Endothelial cell of umbilical vein (primary cell): ENCODE results near the gene MACROD2. TPM values are rescaled to one million over a fixed set of nuclear protein-coding genes. Genes with fewer than 3 reads are reported as not detected.

Experiments used
- BruUV-seq: library from RNA; stranded (reverse); fragments of 400-500 nt; replicated peaks from 2 replicates; lab custom pipeline; 2021; lab: Mats Ljungman, UMichigan
- CTCF ChIA-PET: fragments of 300-600, 350-600 bp; sonication (Branson Sonifier 250); formaldehyde crosslinking; loops from one replicate; lab custom pipeline; 2021; ENCODE audit warnings: antibody characterized with exemption, inconsistent platforms; lab: Charles Lee
- POLR2A ChIA-PET: fragments of 300-600, 350-600 bp; sonication (Branson Sonifier 250); formaldehyde crosslinking; loops from one replicate; lab custom pipeline; 2021; ENCODE audit warnings: antibody characterized with exemption, inconsistent platforms; lab: Charles Lee
- DNase-seq: peaks from one replicate; pipeline ENCODE4 v3.0.0-alpha.2; 2011; ENCODE audit warnings: low read depth, low spot score
- FAIRE-seq: peaks from 2 replicates; lab custom pipeline; 2011; peaks lifted over from hg19 to GRCh38; lab: Jason Lieb, UNC
- H2AFZ ChIP-seq: 2 replicates; pipeline ENCODE4 v1.6.0; 2012; ENCODE audit warnings: low read depth, low read length, control low read depth, inconsistent platforms
- H3K27ac ChIP-seq: 2 replicates; pipeline ENCODE4 v1.5.1; 2011; ENCODE audit warnings: low read depth, mild to moderate bottlenecking, control low read depth, low read length, moderate library complexity; ENCODE audit not compliant: insufficient read depth
- H3K27me3 ChIP-seq, 2 experiments: 2 replicates each; pipeline versions ENCODE4 v1.6.0 to v1.6.1; 2011; ENCODE audit warnings: low read length in 2 of 2, mixed read lengths in 1 of 2; ENCODE audit not compliant: control insufficient read depth in 2 of 2, insufficient read depth in 2 of 2
- H3K36me3 ChIP-seq, 2 experiments: 2 replicates in 1 of 2; 3 replicates in 1 of 2; pipeline ENCODE4 v1.5.1; 2011; ENCODE audit warnings: low read length in 2 of 2, mild to moderate bottlenecking in 1 of 2, moderate library complexity in 1 of 2; ENCODE audit not compliant: control insufficient read depth in 2 of 2, insufficient read depth in 2 of 2; ENCODE audit errors: extremely low read depth in 1 of 2
- H3K4me1 ChIP-seq: 3 replicates; pipeline ENCODE4 v1.5.1; 2011; ENCODE audit warnings: mild to moderate bottlenecking, low read length; ENCODE audit not compliant: control insufficient read depth, insufficient read depth; ENCODE audit errors: extremely low read depth
- H3K4me2 ChIP-seq: 2 replicates; pipeline ENCODE4 v1.6.1; 2011; ENCODE audit warnings: low read length, control low read depth, mixed read lengths; ENCODE audit not compliant: insufficient read depth
- H3K4me3 ChIP-seq, 3 experiments: fragments of 200-600 bp in 1 of 3; sonication (generic), shearing (Covaris generic) in 1 of 3; replicated peaks in 1 of 3; 2 replicates each; pipeline ENCODE4 v1.5.1; 2011 to 2016; ENCODE audit warnings: control low read depth in 3 of 3, low read length in 3 of 3, mild to moderate bottlenecking in 2 of 3, inconsistent platforms in 1 of 3, low read depth in 1 of 3, moderate library complexity in 1 of 3; ENCODE audit not compliant: insufficient read depth in 1 of 3
- H3K79me2 ChIP-seq: 2 replicates; pipeline ENCODE4 v1.6.0; 2012; ENCODE audit warnings: low read length, inconsistent platforms; ENCODE audit not compliant: control insufficient read depth, insufficient read depth
- H3K9ac ChIP-seq: replicated peaks from 2 replicates; pipeline ENCODE3; 2011; ENCODE audit warnings: low read length, control low read depth; ENCODE audit not compliant: insufficient read depth; ENCODE audit errors: extremely low read depth
- H3K9me1 ChIP-seq: replicated peaks from 3 replicates; pipeline ENCODE4 v1.6.0; 2011; ENCODE audit warnings: mild to moderate bottlenecking, low read length; ENCODE audit not compliant: control insufficient read depth, insufficient read depth; ENCODE audit errors: extremely low read depth
- H3K9me3 ChIP-seq: replicated peaks from 2 replicates; pipeline ENCODE4 v1.5.1; 2012; ENCODE audit warnings: low read length, inconsistent platforms; ENCODE audit not compliant: control insufficient read depth, insufficient read depth
- H4K20me1 ChIP-seq: replicated peaks from 2 replicates; pipeline ENCODE3; 2011; ENCODE audit warnings: mild to moderate bottlenecking, low read length; ENCODE audit not compliant: control insufficient read depth, insufficient read depth; ENCODE audit errors: extremely low read depth
- EZH2 ChIP-seq: IDR thresholded peaks from 2 replicates; pipeline ENCODE4 v1.6.1; 2012; ENCODE audit warnings: borderline replicate concordance, low read depth, mild to moderate bottlenecking, moderate library complexity, low read length, inconsistent platforms; ENCODE audit not compliant: severe bottlenecking
- FOS ChIP-seq: IDR thresholded peaks from 2 replicates; pipeline ENCODE4 v1.6.1; 2011; ENCODE audit warnings: mild to moderate bottlenecking, low read length, moderate library complexity, borderline replicate concordance; ENCODE audit not compliant: insufficient read depth
- GATA2 ChIP-seq: IDR thresholded peaks from 2 replicates; pipeline ENCODE4 v1.7.0; 2011; ENCODE audit warnings: low read depth, mild to moderate bottlenecking, moderate library complexity, mixed read lengths, low read length; ENCODE audit not compliant: insufficient read length, insufficient read depth
- JUN ChIP-seq: IDR thresholded peaks from 2 replicates; pipeline ENCODE4 v1.6.1; 2011; ENCODE audit warnings: borderline replicate concordance, low read depth; ENCODE audit not compliant: insufficient read length, insufficient read depth
- MYC ChIP-seq: IDR thresholded peaks from one replicate; pipeline ENCODE4 v1.6.1; 2011; ENCODE audit warnings: mild to moderate bottlenecking, low read depth, low read length
- POLR2A ChIP-seq: IDR thresholded peaks from 2 replicates; pipeline ENCODE4 v1.6.1; 2012; ENCODE audit warnings: low read depth, mild to moderate bottlenecking, control low read depth, low read length
- POLR2AphosphoS5 ChIP-seq: IDR thresholded peaks from 2 replicates; pipeline ENCODE4 v1.6.1; 2012; ENCODE audit warnings: low read depth, mild to moderate bottlenecking, control low read depth, low read length, moderate library complexity; ENCODE audit not compliant: insufficient read depth
- dilution Hi-C: fragments of 300-500 bp; cut with MboI; formaldehyde crosslinking; loops from one replicate; pipeline ENCODE4 v1.15.0; 2019; ENCODE audit warnings: low sequenced_read_pairs; ENCODE audit not compliant: extremely low pct_ligation_motif_present
- intact Hi-C: fragments of 100-400 bp; cut with micrococcal nuclease; formaldehyde crosslinking; loops from one replicate; pipeline ENCODE4 v1.10.0; 2022
- polyA plus RNA-seq, 4 experiments: library from polyadenylated mRNA; depleted of rRNA in 3 of 4; stranded (reverse) in 3 of 4; unstranded in 1 of 4; fragments of >200 nt; gene quantifications; 2 replicates each; pipeline versions ENCODE4 v1.2.1 to v1.2.3, GENCODE V29; 2011 to 2012; ENCODE audit warnings: missing spikeins in 1 of 4
- total RNA-seq: library from RNA; stranded (reverse); gene quantifications from 2 replicates; pipeline ENCODE4 v1.2.3, GENCODE V29; 2021
- TF ChIP-seq, protein P1 (sequence below), 2 donors: IDR thresholded peaks; 1 replicate in 1 of 2; 2 replicates in 1 of 2; pipeline ENCODE4 v1.5.1; 2011; ENCODE audit warnings: low read length in 2 of 2, mild to moderate bottlenecking in 2 of 2, moderate library complexity in 2 of 2, control low read depth in 1 of 2, inconsistent platforms in 1 of 2, low read depth in 1 of 2; ENCODE audit not compliant: insufficient read depth in 1 of 2; ENCODE audit errors: extremely low read depth in 1 of 2
- TF ChIP-seq, protein P2 (sequence below): IDR thresholded peaks from 2 replicates; pipeline ENCODE4 v1.6.1; 2011; ENCODE audit not compliant: insufficient read depth, insufficient read length

MACROD2 gene
- total and polyA plus RNA-seq, 2 donors (not counting 3 experiments of a cell fraction or from before 2014, with no cell fraction given) = 0.11 to 0.73 TPM

DNA sequence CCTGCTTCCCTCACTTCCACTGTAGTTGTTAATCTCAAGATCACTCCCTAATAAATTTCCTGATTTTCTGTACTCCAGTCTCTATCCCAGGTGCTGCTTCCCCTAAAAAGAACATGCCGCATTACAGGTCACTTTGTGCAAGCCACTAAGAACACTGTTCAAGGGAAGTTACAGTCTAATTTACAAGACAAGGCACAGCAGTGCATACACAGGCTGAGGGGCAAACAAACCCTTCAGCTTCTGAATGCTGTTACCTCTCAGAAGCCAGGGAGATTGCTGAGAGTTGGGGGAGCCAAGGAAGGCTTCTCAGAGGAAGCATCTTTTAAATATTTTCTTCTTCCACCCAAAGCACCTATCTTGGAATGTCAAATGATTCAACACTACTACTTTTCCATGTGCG, 787.4 kb downstream of the MACROD2 start:
- Histone ChIP-seq H3K4me2 (no peak overlapping the region), H3K4me1 (peaks cover 5% of the 10 kb centered on the region), H3K27ac (no peak overlapping the region), H4K20me1 (no peaks in the 10 kb centered on the region), H3K9me1 (no peaks in the 10 kb centered on the region), H3K9me3 (no peaks in the 10 kb centered on the region), H3K27me3 (peaks cover 1 to 2% of the 10 kb centered on the region in 2 experiments), H3K79me2 (no peaks in the 10 kb centered on the region), H3K4me3 (no peak overlapping the region), H2AFZ (no peak overlapping the region), H3K9ac (no peak overlapping the region), H3K36me3 (no peaks in the 10 kb centered on the region)
- CTCF ChIA-PET = no interaction called here
- intact Hi-C loops (loop anchor here (5.0 kb wide), 1 partner anchor 205 kb away; no protein-coding TSS in a partner anchor), dilution Hi-C loops (no loop called here)
- DNase-seq (no peak), FAIRE-seq (no peak)
- POLR2A ChIA-PET = no interaction called here
- BruUV-seq = no TSS peak
- TF ChIP-seq POLR2A = no peak
- TF ChIP-seq, protein P1, sequence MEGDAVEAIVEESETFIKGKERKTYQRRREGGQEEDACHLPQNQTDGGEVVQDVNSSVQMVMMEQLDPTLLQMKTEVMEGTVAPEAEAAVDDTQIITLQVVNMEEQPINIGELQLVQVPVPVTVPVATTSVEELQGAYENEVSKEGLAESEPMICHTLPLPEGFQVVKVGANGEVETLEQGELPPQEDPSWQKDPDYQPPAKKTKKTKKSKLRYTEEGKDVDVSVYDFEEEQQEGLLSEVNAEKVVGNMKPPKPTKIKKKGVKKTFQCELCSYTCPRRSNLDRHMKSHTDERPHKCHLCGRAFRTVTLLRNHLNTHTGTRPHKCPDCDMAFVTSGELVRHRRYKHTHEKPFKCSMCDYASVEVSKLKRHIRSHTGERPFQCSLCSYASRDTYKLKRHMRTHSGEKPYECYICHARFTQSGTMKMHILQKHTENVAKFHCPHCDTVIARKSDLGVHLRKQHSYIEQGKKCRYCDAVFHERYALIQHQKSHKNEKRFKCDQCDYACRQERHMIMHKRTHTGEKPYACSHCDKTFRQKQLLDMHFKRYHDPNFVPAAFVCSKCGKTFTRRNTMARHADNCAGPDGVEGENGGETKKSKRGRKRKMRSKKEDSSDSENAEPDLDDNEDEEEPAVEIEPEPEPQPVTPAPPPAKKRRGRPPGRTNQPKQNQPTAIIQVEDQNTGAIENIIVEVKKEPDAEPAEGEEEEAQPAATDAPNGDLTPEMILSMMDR (IDR thresholded peaks at IDR 0.05; ENCODE audit: extremely low read depth in 1 of 2, insufficient read depth in 1 of 2, low read depth in 1 of 2, low read length in 2 of 2) = no peak
- TF ChIP-seq, protein P2, sequence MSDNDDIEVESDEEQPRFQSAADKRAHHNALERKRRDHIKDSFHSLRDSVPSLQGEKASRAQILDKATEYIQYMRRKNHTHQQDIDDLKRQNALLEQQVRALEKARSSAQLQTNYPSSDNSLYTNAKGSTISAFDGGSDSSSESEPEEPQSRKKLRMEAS = no peak
- TF ChIP-seq MYC = no peak
- no peak for TF ChIP-seq EZH2
- TF ChIP-seq FOS = no peak
- no peak for TF ChIP-seq JUN
- TF ChIP-seq GATA2 = no peak
- no peak for TF ChIP-seq POLR2AphosphoS5
